Inflammatory macrophage treated with lipopolysaccharide for 4 hours (primary cell): Measurements from ENCODE around the gene ARMC9.

ENCODE experiments used
- DNase-seq: peaks from one replicate; pipeline ENCODE4 v3.0.0-alpha.2; 2020

Gene ARMC9

GRCh38 chr2:231321021-231321420, 122.6 kb downstream of the ARMC9 start:
- DNase-seq: no peak

- DNase-seq: peak; percentile 96
Observed at GRCh38 chr2:231321556-231322334, 123.3 kb downstream of the ARMC9 start.

GRCh38 chr2:231323316-231323715, 124.9 kb downstream of the ARMC9 start:
- peak; percentile 47 for DNase-seq

- no peak for DNase-seq
Observed at GRCh38 chr2:231325826-231326225, 127.4 kb downstream of the ARMC9 start.

- no peak for DNase-seq
Observed at GRCh38 chr2:231326404-231326803, 128.0 kb downstream of the ARMC9 start.

- no peak for DNase-seq
Observed at GRCh38 chr2:231330311-231330710, 131.9 kb downstream of the ARMC9 start.

GRCh38 chr2:231331533-231331932, 133.1 kb downstream of the ARMC9 start:
- DNase-seq: no peak

GRCh38 chr2:231332388-231332787, 134.0 kb downstream of the ARMC9 start:
- DNase-seq: no peak

- DNase-seq: no peak
Observed at GRCh38 chr2:231332872-231333500, 134.6 kb downstream of the ARMC9 start.

- DNase-seq: peak; percentile 63
Observed at GRCh38 chr2:231334179-231334930, 135.9 kb downstream of the ARMC9 start.

GRCh38 chr2:231334981-231335380, 136.6 kb downstream of the ARMC9 start:
- DNase-seq: no peak

GRCh38 chr2:231335591-231335990, 137.2 kb downstream of the ARMC9 start:
- no peak for DNase-seq

GRCh38 chr2:231336236-231336635, 137.8 kb downstream of the ARMC9 start:
- no peak for DNase-seq

GRCh38 chr2:231336700-231337099, 138.3 kb downstream of the ARMC9 start:
- no peak for DNase-seq

- DNase-seq: no peak
Observed at GRCh38 chr2:231337807-231338759, 139.7 kb downstream of the ARMC9 start.

GRCh38 chr2:231339316-231339715, 140.9 kb downstream of the ARMC9 start:
- peak; percentile 37 for DNase-seq

GRCh38 chr2:231341100-231341499, 142.7 kb downstream of the ARMC9 start:
- DNase-seq: peak; percentile 72

- peak; percentile 98 for DNase-seq
Observed at GRCh38 chr2:231342061-231342711, 143.8 kb downstream of the ARMC9 start.

- peak; percentile 83 for DNase-seq
Observed at GRCh38 chr2:231343006-231343710, 144.7 kb downstream of the ARMC9 start.

GRCh38 chr2:231343988-231344387, 145.6 kb downstream of the ARMC9 start:
- DNase-seq: no peak

- no peak for DNase-seq
Observed at GRCh38 chr2:231344851-231345250, 146.4 kb downstream of the ARMC9 start.
